HFFc6 (cell line): ENCODE data around the gene TPM3. TPM values are rescaled to one million over a fixed set of nuclear protein-coding genes. Genes with fewer than 3 reads are reported as not detected.
"Not testable (repeated sequence)": the region's sequence is repeated elsewhere in the genome, so short reads cannot be mapped to it uniquely, and the experiment has no call there.

Experiments used
- DNase-seq: peaks from one replicate; pipeline ENCODE4 v3.0.0-alpha.2; 2018
- H3K27ac Mint-ChIP-seq: 2 replicates; pipeline ENCODE4 v1.8.0; 2020; ENCODE audit warnings: mild to moderate bottlenecking, mixed read lengths
- H3K27me3 Mint-ChIP-seq: 2 replicates; pipeline ENCODE4 v1.8.0; 2021; ENCODE audit warnings: mild to moderate bottlenecking, moderate library complexity, mixed read lengths; ENCODE audit not compliant: insufficient read depth
- H3K36me3 Mint-ChIP-seq: 2 replicates; pipeline ENCODE4 v1.8.0; 2021; ENCODE audit warnings: low read depth, mixed read lengths
- H3K4me1 Mint-ChIP-seq: 2 replicates; pipeline ENCODE4 v1.8.0; 2020; ENCODE audit warnings: low read depth, mixed read lengths
- H3K4me3 Mint-ChIP-seq: 2 replicates; pipeline ENCODE4 v1.8.0; 2020; ENCODE audit warnings: mild to moderate bottlenecking, moderate library complexity, mixed read lengths
- H3K9me3 Mint-ChIP-seq: 2 replicates; pipeline ENCODE4 v1.8.0; 2020; ENCODE audit warnings: mild to moderate bottlenecking, mixed read lengths
- total RNA-seq, 6 experiments: library from RNA; stranded (reverse); fragmentation: NEBNext Ultra II Directional; extraction: Animal tissue kit (Norgen Biotek cat#: 25700); gene quantifications; 2 replicates in 1 of 6; 3 replicates in 5 of 6; pipeline ENCODE4 v1.2.3, GENCODE V29; 2021
- TF ChIP-seq, protein P1 (sequence below): fragments of 200-600 bp; sonication (generic); IDR thresholded peaks from 2 replicates; pipeline ENCODE4 v1.5.0; 2021; ENCODE audit warnings: antibody characterized with exemption, mild to moderate bottlenecking

Gene TPM3
- total RNA-seq, 6 experiments from 2014 or later, result 503 to 809 (median 701) TPM

DNA sequence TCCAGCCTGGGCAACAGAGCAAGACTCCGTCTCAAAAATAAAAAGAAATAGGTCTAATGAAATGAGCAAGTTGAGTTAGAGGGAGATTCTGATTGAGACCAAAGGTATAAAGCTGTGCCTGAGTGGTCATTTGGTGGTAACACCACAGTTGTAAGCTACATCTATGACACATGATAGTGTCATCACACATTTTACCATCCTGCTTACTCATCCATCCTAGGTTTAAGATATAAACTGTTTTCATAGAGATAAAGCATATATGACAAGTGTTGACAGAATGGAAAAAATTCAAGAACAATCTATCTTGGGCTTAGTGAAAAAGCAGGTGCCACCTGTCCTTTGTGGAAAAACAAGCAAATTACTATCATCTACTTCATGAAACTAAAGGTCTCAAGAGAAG, 21.4 kb upstream of the TPM3 start:
- TF ChIP-seq, protein P1, sequence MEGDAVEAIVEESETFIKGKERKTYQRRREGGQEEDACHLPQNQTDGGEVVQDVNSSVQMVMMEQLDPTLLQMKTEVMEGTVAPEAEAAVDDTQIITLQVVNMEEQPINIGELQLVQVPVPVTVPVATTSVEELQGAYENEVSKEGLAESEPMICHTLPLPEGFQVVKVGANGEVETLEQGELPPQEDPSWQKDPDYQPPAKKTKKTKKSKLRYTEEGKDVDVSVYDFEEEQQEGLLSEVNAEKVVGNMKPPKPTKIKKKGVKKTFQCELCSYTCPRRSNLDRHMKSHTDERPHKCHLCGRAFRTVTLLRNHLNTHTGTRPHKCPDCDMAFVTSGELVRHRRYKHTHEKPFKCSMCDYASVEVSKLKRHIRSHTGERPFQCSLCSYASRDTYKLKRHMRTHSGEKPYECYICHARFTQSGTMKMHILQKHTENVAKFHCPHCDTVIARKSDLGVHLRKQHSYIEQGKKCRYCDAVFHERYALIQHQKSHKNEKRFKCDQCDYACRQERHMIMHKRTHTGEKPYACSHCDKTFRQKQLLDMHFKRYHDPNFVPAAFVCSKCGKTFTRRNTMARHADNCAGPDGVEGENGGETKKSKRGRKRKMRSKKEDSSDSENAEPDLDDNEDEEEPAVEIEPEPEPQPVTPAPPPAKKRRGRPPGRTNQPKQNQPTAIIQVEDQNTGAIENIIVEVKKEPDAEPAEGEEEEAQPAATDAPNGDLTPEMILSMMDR, result no peak
- peak; percentile 69 for DNase-seq
- Mint-ChIP-seq H3K27ac (peak overlapping the region; percentile 33), H3K27me3 (peaks cover 3% of the 10 kb centered on the region; the same call in 1 of the 2 replicates), H3K4me1 (peaks cover 16% of the 10 kb centered on the region), H3K9me3 (no peaks in the 10 kb centered on the region), H3K4me3 (no peak overlapping the region), H3K36me3 (peaks cover 40% of the 10 kb centered on the region)

DNA sequence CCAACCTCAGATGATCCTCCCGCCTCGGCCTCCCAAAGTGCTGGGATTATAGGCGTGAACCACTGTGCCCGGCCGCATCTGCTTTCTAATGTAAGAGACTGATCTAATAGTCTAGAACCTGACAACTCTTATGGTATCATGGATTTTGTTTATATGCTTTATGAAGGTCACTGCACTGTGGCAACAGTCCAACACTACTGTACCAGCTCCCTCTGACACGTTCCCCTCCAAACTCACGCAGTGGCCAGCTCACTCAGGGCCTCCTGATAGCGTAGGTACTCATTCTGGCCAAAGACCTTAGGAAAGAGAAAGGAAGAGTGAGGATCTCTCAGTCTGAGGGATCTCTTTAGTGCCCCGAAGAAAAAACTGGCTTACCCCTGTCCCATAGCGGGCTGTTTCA, 20.2 kb upstream of the TPM3 start:
- Mint-ChIP-seq H3K36me3 (peaks cover 34% of the 10 kb centered on the region), H3K4me3 (no peak overlapping the region), H3K4me1 (peaks cover 21% of the 10 kb centered on the region), H3K27ac (no peak overlapping the region; the same call in 1 of the 2 replicates), H3K27me3 (peaks cover 3% of the 10 kb centered on the region), H3K9me3 (no peaks in the 10 kb centered on the region)
- no peak for DNase-seq
- TF ChIP-seq, protein P1, result no peak

DNA sequence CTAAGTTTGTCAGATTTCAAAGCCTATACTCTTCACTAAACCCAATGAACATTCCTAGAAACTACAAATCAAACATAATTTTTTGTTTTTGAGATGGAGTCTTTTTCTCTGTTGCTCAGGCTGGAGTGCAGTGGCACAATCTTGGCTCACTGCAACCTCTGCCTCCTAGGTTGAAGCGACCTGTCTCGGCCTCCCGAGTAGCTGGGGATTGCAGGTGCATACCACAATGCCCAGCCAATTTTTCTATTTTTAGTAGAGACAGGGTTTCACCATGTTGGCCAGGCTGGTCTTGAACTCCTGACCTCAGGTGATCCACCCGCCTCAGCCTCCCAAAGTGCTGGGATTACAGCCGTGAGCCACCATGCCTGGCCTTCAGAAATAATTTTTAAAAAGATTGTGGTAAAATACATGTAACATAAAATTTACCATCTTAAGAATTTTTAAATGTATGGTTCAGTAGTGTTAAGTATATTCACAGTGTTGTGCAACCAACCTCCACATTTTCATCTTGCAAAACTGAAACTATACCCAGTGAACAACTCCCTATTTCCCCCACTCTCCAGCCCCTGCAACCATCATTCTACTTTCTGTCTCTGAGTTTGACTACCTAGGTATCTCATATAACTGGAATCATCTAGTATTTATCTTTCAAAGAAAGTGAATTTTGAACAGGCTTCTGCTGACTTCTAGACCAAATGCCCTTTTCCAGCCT, 16.9 kb upstream of the TPM3 start:
- H3K27me3 Mint-ChIP-seq, result peaks cover 3% of the 10 kb centered on the region
- peaks cover 40% of the 10 kb centered on the region for H3K36me3 Mint-ChIP-seq
- no peak for DNase-seq
- H3K4me3 Mint-ChIP-seq, result no peak overlapping the region
- no peaks in the 10 kb centered on the region for H3K9me3 Mint-ChIP-seq
- peak overlapping the region; percentile 2; the same call in 1 of the 2 replicates for H3K27ac Mint-ChIP-seq
- TF ChIP-seq, protein P1, result no peak
- peaks cover 25% of the 10 kb centered on the region for H3K4me1 Mint-ChIP-seq

DNA sequence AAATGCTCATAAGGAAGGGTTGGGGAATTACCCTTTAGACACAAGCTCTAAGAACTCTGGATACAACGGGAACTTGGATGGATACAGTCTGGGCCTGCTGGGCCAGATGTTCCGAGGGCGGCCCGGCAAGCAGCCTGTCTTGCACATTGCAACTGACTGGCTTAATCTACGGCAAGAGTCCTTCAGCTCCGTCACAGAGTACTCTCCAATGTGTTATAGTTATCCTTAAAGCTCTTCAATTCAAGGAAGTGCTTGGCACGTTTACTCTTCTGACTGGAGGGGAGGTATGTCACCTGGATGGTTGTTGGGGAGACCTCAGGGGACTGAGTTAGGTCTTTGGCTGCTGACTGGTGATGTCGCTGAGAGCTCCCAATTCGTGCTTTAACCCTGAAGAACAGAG, 15.4 kb upstream of the TPM3 start:
- peak overlapping the region; percentile 22 for H3K27ac Mint-ChIP-seq
- H3K27me3 Mint-ChIP-seq, result peaks cover 4% of the 10 kb centered on the region
- DNase-seq, result no peak
- TF ChIP-seq, protein P1, result no peak
- no peaks in the 10 kb centered on the region for H3K9me3 Mint-ChIP-seq
- H3K4me3 Mint-ChIP-seq, result no peak overlapping the region
- H3K4me1 Mint-ChIP-seq, result peaks cover 17% of the 10 kb centered on the region
- H3K36me3 Mint-ChIP-seq, result peaks cover 35% of the 10 kb centered on the region

DNA sequence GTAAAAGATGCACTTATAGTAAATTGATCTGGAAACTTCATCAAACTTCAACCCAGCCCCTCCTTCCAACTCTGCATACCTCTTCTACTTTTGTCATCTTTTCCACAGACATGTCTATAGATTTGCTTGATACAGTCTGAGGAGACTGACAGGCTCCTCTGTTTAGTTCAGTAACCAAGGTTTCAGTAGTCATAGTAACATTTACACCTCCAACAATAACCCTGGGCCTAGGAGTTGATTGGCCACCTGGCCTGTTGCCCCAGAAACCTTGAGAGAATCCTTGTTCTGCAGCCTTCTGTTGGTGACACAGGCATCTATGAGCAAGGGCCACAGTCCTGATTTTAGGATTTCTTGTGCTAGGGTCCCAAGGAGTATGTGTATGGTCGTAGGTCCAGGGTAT, 14.3 kb upstream of the TPM3 start, which contains the start of gene CFAP141:
Gene CFAP141 (minus strand): TSS at position 138 of the 400 bp plus-strand sequence. CDS start 26 bp downstream, at position 112.
- Mint-ChIP-seq H3K36me3 (peaks cover 31% of the 10 kb centered on the region), H3K9me3 (no peaks in the 10 kb centered on the region), H3K4me1 (peaks cover 17% of the 10 kb centered on the region), H3K4me3 (no peak within 1 kb of the TSS), H3K27ac (peak within 1 kb of the TSS; percentile 57), H3K27me3 (peaks cover 4% of the 10 kb centered on the region)
- TF ChIP-seq, protein P1, result no peak
- peak; percentile 22 for DNase-seq

DNA sequence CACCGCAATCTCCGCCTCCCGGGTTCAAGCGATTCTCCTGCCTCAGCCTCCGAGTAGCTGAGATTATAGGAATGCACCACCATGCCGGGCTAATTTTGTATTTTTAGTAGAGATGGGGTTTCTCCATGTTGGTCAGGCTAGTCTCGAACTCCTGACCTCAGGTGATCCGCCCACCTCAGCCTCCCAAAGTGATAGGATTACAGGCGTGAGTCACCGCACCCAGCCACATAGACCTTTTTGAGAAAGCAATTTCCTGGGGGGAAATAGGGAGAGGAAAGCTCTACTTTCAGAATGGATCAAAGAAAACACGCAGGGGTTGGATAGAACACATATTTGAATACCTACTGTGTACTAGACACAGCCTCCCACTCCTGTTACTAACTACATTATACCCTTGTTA, 13.9 kb upstream of the TPM3 start:
- Mint-ChIP-seq H3K36me3 (peaks cover 30% of the 10 kb centered on the region), H3K4me1 (peaks cover 17% of the 10 kb centered on the region), H3K27ac (peak overlapping the region; percentile 57)
- not testable (repeated sequence) for H3K4me3 Mint-ChIP-seq, DNase-seq, H3K27me3 Mint-ChIP-seq, H3K9me3 Mint-ChIP-seq
